Activated CD4-positive, alpha-beta T cell treated with anti-CD3 and anti-CD28 coated beads, Interleukin-2, amount 50 U/mL, for 16 hours (primary cell): ENCODE results near the gene GNAQ.
A peak's percentile ranks its signal among the peaks of the same experiment; 100 is the strongest.
"Not testable (repeated sequence)": the region's sequence is repeated elsewhere in the genome, so short reads cannot be mapped to it uniquely, and the experiment has no call there.

Experiments used
- DNase-seq: peaks from one replicate; pipeline ENCODE4 v3.0.0-alpha.2; 2020

Gene GNAQ

GRCh38 chr9:77865385-77866047 is 166.1 kb downstream of the GNAQ start:
- no peak for DNase-seq

- DNase-seq, result no peak
Measured at GRCh38 chr9:77864211-77864889, 167.3 kb downstream of the GNAQ start.

- DNase-seq, result not testable (repeated sequence)
Measured at GRCh38 chr9:77863638-77864037, 168.0 kb downstream of the GNAQ start.

GRCh38 chr9:77860953-77861352 is 170.7 kb downstream of the GNAQ start:
- DNase-seq, result not testable (repeated sequence)

- no peak for DNase-seq
Measured at GRCh38 chr9:77857513-77858259, 173.9 kb downstream of the GNAQ start.

GRCh38 chr9:77856615-77857014 is 175.0 kb downstream of the GNAQ start:
- no peak for DNase-seq

GRCh38 chr9:77854916-77855311 is 176.7 kb downstream of the GNAQ start:
- no peak for DNase-seq

- no peak for DNase-seq
Measured at GRCh38 chr9:77854258-77854915, 177.2 kb downstream of the GNAQ start.

- no peak for DNase-seq
Measured at GRCh38 chr9:77853716-77854115, 177.9 kb downstream of the GNAQ start.

- DNase-seq, result no peak
Measured at GRCh38 chr9:77851882-77852595, 179.6 kb downstream of the GNAQ start.

- no peak for DNase-seq
Measured at GRCh38 chr9:77848897-77849296, 182.7 kb downstream of the GNAQ start.

GRCh38 chr9:77848404-77848803 is 183.2 kb downstream of the GNAQ start:
- DNase-seq, result no peak

- DNase-seq, result no peak
Measured at GRCh38 chr9:77847626-77848025, 184.0 kb downstream of the GNAQ start.

- no peak for DNase-seq
Measured at GRCh38 chr9:77847059-77847499, 184.5 kb downstream of the GNAQ start.

GRCh38 chr9:77844415-77844814 is 187.2 kb downstream of the GNAQ start:
- DNase-seq, result no peak

GRCh38 chr9:77843871-77844155 is 187.8 kb downstream of the GNAQ start:
- DNase-seq, result no peak

GRCh38 chr9:77843076-77843870 is 188.3 kb downstream of the GNAQ start:
- DNase-seq, result no peak

- DNase-seq, result peak; percentile 45
Measured at GRCh38 chr9:77841739-77842386, 189.7 kb downstream of the GNAQ start.

GRCh38 chr9:77839459-77840140 is 192.0 kb downstream of the GNAQ start:
- no peak for DNase-seq

- no peak for DNase-seq
Measured at GRCh38 chr9:77838986-77839385, 192.6 kb downstream of the GNAQ start.
